Measurements from ENCODE around the gene CLSTN3. TPM values are rescaled to one million over a fixed set of nuclear protein-coding genes. Genes with fewer than 3 reads are reported as not detected.

The CLSTN3 gene
- total and polyA plus RNA-seq, 2 experiments from 2014 or later = 5.0 to 46.9 TPM

GRCh38 chr12:7134396-7135166 is 4.4 kb downstream of the CLSTN3 start (continued):
- TF ChIP-seq, protein P1, sequence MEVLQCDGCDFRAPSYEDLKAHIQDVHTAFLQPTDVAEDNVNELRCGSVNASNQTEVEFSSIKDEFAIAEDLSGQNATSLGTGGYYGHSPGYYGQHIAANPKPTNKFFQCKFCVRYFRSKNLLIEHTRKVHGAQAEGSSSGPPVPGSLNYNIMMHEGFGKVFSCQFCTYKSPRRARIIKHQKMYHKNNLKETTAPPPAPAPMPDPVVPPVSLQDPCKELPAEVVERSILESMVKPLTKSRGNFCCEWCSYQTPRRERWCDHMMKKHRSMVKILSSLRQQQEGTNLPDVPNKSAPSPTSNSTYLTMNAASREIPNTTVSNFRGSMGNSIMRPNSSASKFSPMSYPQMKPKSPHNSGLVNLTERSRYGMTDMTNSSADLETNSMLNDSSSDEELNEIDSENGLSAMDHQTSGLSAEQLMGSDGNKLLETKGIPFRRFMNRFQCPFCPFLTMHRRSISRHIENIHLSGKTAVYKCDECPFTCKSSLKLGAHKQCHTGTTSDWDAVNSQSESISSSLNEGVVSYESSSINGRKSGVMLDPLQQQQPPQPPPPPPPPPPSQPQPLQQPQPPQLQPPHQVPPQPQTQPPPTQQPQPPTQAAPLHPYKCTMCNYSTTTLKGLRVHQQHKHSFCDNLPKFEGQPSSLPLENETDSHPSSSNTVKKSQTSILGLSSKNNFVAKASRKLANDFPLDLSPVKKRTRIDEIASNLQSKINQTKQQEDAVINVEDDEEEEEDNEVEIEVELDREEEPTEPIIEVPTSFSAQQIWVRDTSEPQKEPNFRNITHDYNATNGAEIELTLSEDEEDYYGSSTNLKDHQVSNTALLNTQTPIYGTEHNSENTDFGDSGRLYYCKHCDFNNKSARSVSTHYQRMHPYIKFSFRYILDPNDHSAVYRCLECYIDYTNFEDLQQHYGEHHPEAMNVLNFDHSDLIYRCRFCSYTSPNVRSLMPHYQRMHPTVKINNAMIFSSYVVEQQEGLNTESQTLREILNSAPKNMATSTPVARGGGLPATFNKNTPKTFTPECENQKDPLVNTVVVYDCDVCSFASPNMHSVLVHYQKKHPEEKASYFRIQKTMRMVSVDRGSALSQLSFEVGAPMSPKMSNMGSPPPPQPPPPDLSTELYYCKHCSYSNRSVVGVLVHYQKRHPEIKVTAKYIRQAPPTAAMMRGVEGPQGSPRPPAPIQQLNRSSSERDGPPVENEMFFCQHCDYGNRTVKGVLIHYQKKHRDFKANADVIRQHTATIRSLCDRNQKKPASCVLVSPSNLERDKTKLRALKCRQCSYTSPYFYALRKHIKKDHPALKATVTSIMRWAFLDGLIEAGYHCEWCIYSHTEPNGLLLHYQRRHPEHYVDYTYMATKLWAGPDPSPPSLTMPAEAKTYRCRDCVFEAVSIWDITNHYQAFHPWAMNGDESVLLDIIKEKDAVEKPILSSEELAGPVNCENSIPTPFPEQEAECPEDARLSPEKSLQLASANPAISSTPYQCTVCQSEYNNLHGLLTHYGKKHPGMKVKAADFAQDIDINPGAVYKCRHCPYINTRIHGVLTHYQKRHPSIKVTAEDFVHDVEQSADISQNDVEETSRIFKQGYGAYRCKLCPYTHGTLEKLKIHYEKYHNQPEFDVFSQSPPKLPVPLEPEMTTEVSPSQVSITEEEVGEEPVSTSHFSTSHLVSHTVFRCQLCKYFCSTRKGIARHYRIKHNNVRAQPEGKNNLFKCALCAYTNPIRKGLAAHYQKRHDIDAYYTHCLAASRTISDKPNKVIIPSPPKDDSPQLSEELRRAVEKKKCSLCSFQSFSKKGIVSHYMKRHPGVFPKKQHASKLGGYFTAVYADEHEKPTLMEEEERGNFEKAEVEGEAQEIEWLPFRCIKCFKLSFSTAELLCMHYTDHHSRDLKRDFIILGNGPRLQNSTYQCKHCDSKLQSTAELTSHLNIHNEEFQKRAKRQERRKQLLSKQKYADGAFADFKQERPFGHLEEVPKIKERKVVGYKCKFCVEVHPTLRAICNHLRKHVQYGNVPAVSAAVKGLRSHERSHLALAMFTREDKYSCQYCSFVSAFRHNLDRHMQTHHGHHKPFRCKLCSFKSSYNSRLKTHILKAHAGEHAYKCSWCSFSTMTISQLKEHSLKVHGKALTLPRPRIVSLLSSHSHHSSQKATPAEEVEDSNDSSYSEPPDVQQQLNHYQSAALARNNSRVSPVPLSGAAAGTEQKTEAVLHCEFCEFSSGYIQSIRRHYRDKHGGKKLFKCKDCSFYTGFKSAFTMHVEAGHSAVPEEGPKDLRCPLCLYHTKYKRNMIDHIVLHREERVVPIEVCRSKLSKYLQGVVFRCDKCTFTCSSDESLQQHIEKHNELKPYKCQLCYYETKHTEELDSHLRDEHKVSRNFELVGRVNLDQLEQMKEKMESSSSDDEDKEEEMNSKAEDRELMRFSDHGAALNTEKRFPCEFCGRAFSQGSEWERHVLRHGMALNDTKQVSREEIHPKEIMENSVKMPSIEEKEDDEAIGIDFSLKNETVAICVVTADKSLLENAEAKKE (CRISPR knock-in tag; IDR thresholded peaks at IDR 0.05) = no peak

GRCh38 chr12:7136071-7136470 is 5.9 kb downstream of the CLSTN3 start:
- H3K27ac ChIP-seq (ENCODE audit: low read depth) = no peak overlapping the region
- Mint-ChIP-seq H3K9me3 (no peaks in the 10 kb centered on the region; the same call in 2 of the 3 replicates), H3K27me3 (ENCODE audit: insufficient read depth, low read depth, poor library complexity) (peaks cover 5% of the 10 kb centered on the region), H3K36me3 (ENCODE audit: low read depth) (peaks cover 22% of the 10 kb centered on the region), H3K4me1 (peaks cover 9% of the 10 kb centered on the region), H3K4me3 (no peak overlapping the region), H3K27ac (no peak overlapping the region)
- ATAC-seq (no peak), DNase-seq (ENCODE audit: low spot score) (no peak)
- no peak overlapping the region for H3K4me2 ChIP-seq
- H3F3A ChIP-seq (replicated peaks; ENCODE audit: low read depth) = 0 out of 2 replicates have a peak, but pooled peaks cover under 1% of the 10 kb centered on the region
- H3K4me1 ChIP-seq (ENCODE audit: insufficient read depth) = no peaks in the 10 kb centered on the region
- no peaks in the 10 kb centered on the region; the same call in none of the 2 replicates for H4K20me1 ChIP-seq (replicated peaks; ENCODE audit: insufficient read depth)
- H3K4me3 ChIP-seq = no peak overlapping the region
- no peak overlapping the region for H2AFZ ChIP-seq
- H3K27me3 ChIP-seq (ENCODE audit: insufficient read depth) = no peaks in the 10 kb centered on the region
- H3K36me3 ChIP-seq (ENCODE audit: insufficient read depth) = no peaks in the 10 kb centered on the region
- no peaks in the 10 kb centered on the region for H3K79me2 ChIP-seq (replicated peaks; ENCODE audit: insufficient read depth)
- H3K9me2 ChIP-seq (ENCODE audit: insufficient read depth) = 0 out of 2 replicates have a peak, but pooled peaks cover 8% of the 10 kb centered on the region
- TF ChIP-seq, protein P2, sequence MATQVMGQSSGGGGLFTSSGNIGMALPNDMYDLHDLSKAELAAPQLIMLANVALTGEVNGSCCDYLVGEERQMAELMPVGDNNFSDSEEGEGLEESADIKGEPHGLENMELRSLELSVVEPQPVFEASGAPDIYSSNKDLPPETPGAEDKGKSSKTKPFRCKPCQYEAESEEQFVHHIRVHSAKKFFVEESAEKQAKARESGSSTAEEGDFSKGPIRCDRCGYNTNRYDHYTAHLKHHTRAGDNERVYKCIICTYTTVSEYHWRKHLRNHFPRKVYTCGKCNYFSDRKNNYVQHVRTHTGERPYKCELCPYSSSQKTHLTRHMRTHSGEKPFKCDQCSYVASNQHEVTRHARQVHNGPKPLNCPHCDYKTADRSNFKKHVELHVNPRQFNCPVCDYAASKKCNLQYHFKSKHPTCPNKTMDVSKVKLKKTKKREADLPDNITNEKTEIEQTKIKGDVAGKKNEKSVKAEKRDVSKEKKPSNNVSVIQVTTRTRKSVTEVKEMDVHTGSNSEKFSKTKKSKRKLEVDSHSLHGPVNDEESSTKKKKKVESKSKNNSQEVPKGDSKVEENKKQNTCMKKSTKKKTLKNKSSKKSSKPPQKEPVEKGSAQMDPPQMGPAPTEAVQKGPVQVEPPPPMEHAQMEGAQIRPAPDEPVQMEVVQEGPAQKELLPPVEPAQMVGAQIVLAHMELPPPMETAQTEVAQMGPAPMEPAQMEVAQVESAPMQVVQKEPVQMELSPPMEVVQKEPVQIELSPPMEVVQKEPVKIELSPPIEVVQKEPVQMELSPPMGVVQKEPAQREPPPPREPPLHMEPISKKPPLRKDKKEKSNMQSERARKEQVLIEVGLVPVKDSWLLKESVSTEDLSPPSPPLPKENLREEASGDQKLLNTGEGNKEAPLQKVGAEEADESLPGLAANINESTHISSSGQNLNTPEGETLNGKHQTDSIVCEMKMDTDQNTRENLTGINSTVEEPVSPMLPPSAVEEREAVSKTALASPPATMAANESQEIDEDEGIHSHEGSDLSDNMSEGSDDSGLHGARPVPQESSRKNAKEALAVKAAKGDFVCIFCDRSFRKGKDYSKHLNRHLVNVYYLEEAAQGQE (IDR thresholded peaks at IDR 0.05; ENCODE audit: unreplicated experiment) = no peak
- no peak for TF ChIP-seq POLR2AphosphoS5 (IDR thresholded peaks at IDR 0.05; ENCODE audit: low read depth)
- TF ChIP-seq CTCF (conservative IDR thresholded peaks at IDR 0.05; ENCODE audit: low read depth in 2 of 2) = no peak
- TF ChIP-seq CREB1 (CRISPR knock-in tag; IDR thresholded peaks at IDR 0.05; ENCODE audit: low read depth) = no peak
- TF ChIP-seq EZH2 (IDR thresholded peaks at IDR 0.05; ENCODE audit: low read depth, unreplicated experiment) = no peak
- no peak for TF ChIP-seq EZH2phosphoT487 (IDR thresholded peaks at IDR 0.05; ENCODE audit: unreplicated experiment)
- TF ChIP-seq ZNF331 (CRISPR knock-in tag; IDR thresholded peaks at IDR 0.05; ENCODE audit: low read depth) = no peak
- TF ChIP-seq NANOG (IDR thresholded peaks at IDR 0.05; ENCODE audit: borderline replicate concordance) = no peak
